Esophagus squamous epithelium (tissue), 5 donors: ENCODE measurements around the gene SPATA22. TPM values are rescaled to one million over a fixed set of nuclear protein-coding genes. Genes with fewer than 3 reads are reported as not detected.

ENCODE experiments used
- DNase-seq: peaks from one replicate; lab custom pipeline; 2025; lab: John Stamatoyannopoulos, UW
- H3K27ac ChIP-seq, 4 donors: fragments of 200-600 bp; sonication (generic); one replicate each; pipeline ENCODE4 v1.5.1; 2016 to 2019; ENCODE audit warnings: mild to moderate bottlenecking in 1 of 4
- H3K27me3 ChIP-seq, 4 donors: fragments of 200-600 bp; sonication (generic); 1 replicate in 3 of 4; 2 replicates in 1 of 4; pipeline versions ENCODE4 v1.5.1 to v1.6.0; 2017 to 2021; ENCODE audit warnings: antibody characterized with exemption in 1 of 4
- H3K36me3 ChIP-seq, 3 donors: fragments of 200-600 bp; sonication (generic); one replicate each; pipeline ENCODE4 v1.5.1; 2016 to 2019
- H3K4me1 ChIP-seq, 3 donors: fragments of 200-600 bp; sonication (generic); one replicate each; pipeline ENCODE4 v1.5.1; 2017 to 2019
- H3K4me3 ChIP-seq, 4 donors: fragments of 200-600 bp; sonication (generic); 1 replicate in 3 of 4; 2 replicates in 1 of 4; pipeline ENCODE4 v1.5.1; 2016 to 2019; ENCODE audit warnings: mild to moderate bottlenecking in 2 of 4, moderate library complexity in 1 of 4
- H3K9me3 ChIP-seq, 3 donors: fragments of 200-600 bp; sonication (generic); one replicate each; pipeline ENCODE4 v1.5.1; 2016 to 2019
- POLR2A ChIP-seq, 4 donors: fragments of 450-650 bp; IDR thresholded peaks; one replicate each; pipeline ENCODE4 v1.6.1; 2017; ENCODE audit warnings: antibody characterized with exemption in 4 of 4, mild to moderate bottlenecking in 4 of 4, moderate library complexity in 3 of 4
- WGBS, 2 donors: methylation state at CpG; one replicate each; pipeline ENCODE4 v1.1.5; 2018; 5-methylcytosine and 5-hydroxymethylcytosine counted together
- intact Hi-C: fragments of 100-400 bp; cut with DNase I; formaldehyde crosslinking; loops from one replicate; pipeline ENCODE4 v1.15.0; 2022
- total RNA-seq, 4 donors: library from RNA; depleted of rRNA; stranded (reverse); fragments of >200 nt; gene quantifications; one replicate each; pipeline ENCODE4 v1.1.0, GENCODE V29; 2016
- TF ChIP-seq, protein P1 (sequence below), 6 experiments: fragments of 450-650 bp in 4 of 6; fragments of 200-600 bp in 2 of 6; sonication (generic) in 2 of 6; IDR thresholded peaks; one replicate each; pipeline ENCODE4 v1.5.1; 2016 to 2019; ENCODE audit warnings: antibody characterized with exemption in 6 of 6, mild to moderate bottlenecking in 4 of 6, moderate library complexity in 4 of 6
- donor health status: DM: yes; HTN: yes; CAD: no.

SPATA22 gene
- total RNA-seq, 4 donors from 2014 or later = 0.41 TPM; not detected in 3

DNA sequence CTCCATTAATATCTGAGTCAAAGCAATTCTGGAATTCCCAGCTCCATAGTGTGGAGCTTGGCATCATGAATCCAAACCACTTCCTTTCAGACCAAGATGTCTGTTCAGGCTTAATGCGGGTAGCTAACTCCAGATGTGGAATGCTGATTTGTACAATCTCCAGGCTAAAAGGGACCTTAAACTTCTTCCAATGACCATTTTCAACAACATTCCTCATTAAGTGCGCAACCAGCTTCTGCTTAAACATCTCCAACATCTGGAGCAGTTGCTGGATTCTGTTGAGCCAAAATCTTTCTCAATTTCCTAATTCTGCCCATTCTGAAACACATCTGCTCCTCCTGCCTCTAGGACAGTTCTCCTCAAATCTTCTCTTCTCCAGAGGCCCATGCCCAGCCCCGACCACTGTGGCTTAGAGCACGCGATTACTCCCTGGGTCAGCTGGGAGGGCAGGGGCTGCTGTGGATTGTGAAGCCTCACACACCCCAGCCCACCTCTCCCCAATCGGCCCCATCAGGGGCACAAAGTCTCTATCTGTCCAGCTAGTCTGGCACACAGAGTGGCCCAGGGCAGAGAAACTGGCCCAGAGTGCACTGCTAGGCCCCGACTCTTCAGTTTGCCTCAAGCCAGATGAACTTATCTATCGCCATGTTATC is 40.4 kb upstream of the SPATA22 start:
- Histone ChIP-seq H3K9me3 (no peaks in the 10 kb centered on the region), H3K36me3 (no peaks in the 10 kb centered on the region), H3K27ac (peak overlapping the region in 3 of 4 donors; percentile 70 to 89 (median 71)), H3K4me3 (no peak overlapping the region), H3K4me1 (peaks cover 4 to 13% (median 6%) of the 10 kb centered on the region in 3 donors), H3K27me3 (no peaks in the 10 kb centered on the region)
- TF ChIP-seq, protein P1, sequence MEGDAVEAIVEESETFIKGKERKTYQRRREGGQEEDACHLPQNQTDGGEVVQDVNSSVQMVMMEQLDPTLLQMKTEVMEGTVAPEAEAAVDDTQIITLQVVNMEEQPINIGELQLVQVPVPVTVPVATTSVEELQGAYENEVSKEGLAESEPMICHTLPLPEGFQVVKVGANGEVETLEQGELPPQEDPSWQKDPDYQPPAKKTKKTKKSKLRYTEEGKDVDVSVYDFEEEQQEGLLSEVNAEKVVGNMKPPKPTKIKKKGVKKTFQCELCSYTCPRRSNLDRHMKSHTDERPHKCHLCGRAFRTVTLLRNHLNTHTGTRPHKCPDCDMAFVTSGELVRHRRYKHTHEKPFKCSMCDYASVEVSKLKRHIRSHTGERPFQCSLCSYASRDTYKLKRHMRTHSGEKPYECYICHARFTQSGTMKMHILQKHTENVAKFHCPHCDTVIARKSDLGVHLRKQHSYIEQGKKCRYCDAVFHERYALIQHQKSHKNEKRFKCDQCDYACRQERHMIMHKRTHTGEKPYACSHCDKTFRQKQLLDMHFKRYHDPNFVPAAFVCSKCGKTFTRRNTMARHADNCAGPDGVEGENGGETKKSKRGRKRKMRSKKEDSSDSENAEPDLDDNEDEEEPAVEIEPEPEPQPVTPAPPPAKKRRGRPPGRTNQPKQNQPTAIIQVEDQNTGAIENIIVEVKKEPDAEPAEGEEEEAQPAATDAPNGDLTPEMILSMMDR (IDR thresholded peaks at IDR 0.05) = no peak
- no peak for TF ChIP-seq POLR2A (IDR thresholded peaks at IDR 0.05)
- no peak for DNase-seq
- intact Hi-C loops = no loop called here
- WGBS, 2 donors = 72 to 87% methylated on average over 6 of the region's 8 CpGs

DNA sequence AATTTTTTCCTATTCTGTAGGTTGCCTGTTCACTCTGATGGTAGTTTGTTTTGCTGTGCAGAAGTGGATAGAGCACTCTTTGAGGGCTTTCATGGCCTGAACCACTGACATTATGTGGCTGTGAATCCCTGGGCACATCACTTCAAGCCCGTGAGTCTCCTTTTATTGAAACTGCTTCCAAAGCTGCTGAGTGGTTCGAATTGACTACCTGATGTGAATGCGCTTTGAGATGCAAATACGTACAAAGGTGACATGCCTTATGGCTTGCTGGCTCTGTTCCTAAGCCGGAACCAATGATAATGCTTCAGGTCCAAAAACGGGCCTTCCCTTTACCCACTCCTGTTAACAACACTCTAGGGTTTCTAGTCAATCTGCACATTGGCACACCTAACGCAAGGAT is 38.5 kb upstream of the SPATA22 start:
- Histone ChIP-seq H3K9me3 (no peaks in the 10 kb centered on the region), H3K27ac (no peak overlapping the region), H3K4me1 (peaks cover 4 to 13% (median 6%) of the 10 kb centered on the region in 3 donors), H3K4me3 (no peak overlapping the region), H3K36me3 (no peaks in the 10 kb centered on the region), H3K27me3 (no peaks in the 10 kb centered on the region)
- TF ChIP-seq, protein P1 (IDR thresholded peaks at IDR 0.05) = no peak
- no peak for TF ChIP-seq POLR2A (IDR thresholded peaks at IDR 0.05)
- 69 to 77% methylated on average over 5 to 6 of the region's 7 CpGs for WGBS, 2 donors
- intact Hi-C loops = no loop called here
- DNase-seq = no peak

DNA sequence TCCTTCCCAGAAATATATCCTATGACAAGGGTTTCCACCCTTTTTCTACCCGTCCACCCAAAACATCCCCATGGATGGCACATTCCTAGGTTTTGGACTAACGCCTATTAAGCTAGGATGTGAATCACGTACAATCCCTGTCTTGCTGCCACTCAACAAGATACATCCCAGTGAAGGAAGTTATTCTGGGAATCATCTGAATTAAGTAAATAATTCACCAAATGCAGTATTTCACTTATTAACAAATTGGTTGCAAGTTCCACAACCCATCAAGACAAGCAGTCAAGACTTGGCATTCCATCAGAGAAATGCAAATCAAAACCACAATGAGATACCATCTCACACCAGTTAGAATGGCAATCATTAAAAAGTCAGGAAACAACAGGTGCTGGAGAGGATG is 36.2 kb upstream of the SPATA22 start:
- H3K27ac ChIP-seq = no peak overlapping the region
- WGBS, 2 donors = 78 to 81% methylated on average over 3 of the region's 3 CpGs
- no peak for TF ChIP-seq POLR2A (IDR thresholded peaks at IDR 0.05)
- TF ChIP-seq, protein P1 (IDR thresholded peaks at IDR 0.05) = no peak
- H3K4me3 ChIP-seq = no peak overlapping the region
- peaks cover 0 to 6% (median 0%) of the 10 kb centered on the region in 3 donors for H3K4me1 ChIP-seq
- intact Hi-C loops = no loop called here
- no peaks in the 10 kb centered on the region for H3K9me3 ChIP-seq
- DNase-seq = no peak
- H3K36me3 ChIP-seq = no peaks in the 10 kb centered on the region
- no peaks in the 10 kb centered on the region for H3K27me3 ChIP-seq

DNA sequence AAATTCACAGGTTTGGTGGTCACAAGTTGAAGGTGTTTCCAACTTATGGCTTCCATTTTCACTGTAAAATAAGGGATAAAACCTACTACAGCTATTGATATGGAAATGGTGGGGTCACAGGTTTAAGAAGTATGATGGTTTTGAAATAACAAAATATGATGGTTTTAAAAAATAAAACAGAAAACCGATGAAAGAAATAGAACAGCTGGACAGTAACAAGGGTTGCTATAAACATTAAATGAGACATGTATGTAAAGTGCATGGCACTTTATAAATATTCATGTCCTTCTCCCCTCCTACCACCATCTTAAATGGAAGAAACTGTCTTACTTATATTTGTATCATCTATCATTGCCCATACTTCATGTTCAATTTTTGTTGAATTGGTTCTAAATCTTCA is 35.5 kb upstream of the SPATA22 start:
- DNase-seq = no peak
- Histone ChIP-seq H3K27me3 (no peaks in the 10 kb centered on the region), H3K4me1 (peaks cover 0 to 1% (median 0%) of the 10 kb centered on the region in 3 donors), H3K36me3 (no peaks in the 10 kb centered on the region), H3K9me3 (no peaks in the 10 kb centered on the region), H3K4me3 (no peak overlapping the region), H3K27ac (no peak overlapping the region)
- intact Hi-C loops = no loop called here
- WGBS, 2 donors = 50 to 60% methylated on average over 1 of the region's 1 CpG
- TF ChIP-seq, protein P1 (IDR thresholded peaks at IDR 0.05) = no peak
- TF ChIP-seq POLR2A (IDR thresholded peaks at IDR 0.05) = no peak

DNA sequence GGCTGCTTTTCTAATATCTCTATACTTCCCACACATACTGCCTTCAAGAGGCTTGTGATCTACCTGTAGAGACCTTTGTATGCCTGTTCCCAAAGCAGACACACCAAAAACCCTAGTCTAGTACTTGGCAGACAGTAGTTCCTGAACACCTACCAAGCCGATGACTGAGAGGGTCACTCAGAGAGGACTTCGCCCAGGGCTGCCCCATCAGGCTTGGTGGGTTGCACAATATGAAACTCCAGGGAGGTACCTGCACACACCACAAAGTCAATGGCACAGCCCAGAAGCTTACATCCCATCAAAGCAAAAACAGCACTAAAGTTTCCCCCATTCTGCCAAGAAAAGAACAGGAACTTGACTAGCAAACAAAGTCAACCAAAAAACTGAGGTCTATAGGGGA is 34.4 kb upstream of the SPATA22 start:
- no peak for TF ChIP-seq POLR2A (IDR thresholded peaks at IDR 0.05)
- TF ChIP-seq, protein P1 (IDR thresholded peaks at IDR 0.05) = no peak
- no peak for DNase-seq
- Histone ChIP-seq H3K4me3 (no peak overlapping the region), H3K4me1 (no peaks in the 10 kb centered on the region), H3K27me3 (no peaks in the 10 kb centered on the region), H3K36me3 (no peaks in the 10 kb centered on the region), H3K27ac (no peak overlapping the region), H3K9me3 (no peaks in the 10 kb centered on the region)
- intact Hi-C loops = no loop called here
- 92 to 100% methylated on average over 2 of the region's 2 CpGs for WGBS, 2 donors
